ENCODE data around the gene FLYWCH1. TPM values are rescaled to one million over a fixed set of nuclear protein-coding genes. Genes with fewer than 3 reads are reported as not detected.

Gene FLYWCH1
- total RNA-seq, 1 experiment from 2014 or later, result 32.6 TPM

- CTCF ChIA-PET, result interaction anchor here (0.9 to 2.0 kb wide), 4 partner anchors 14 to 73 kb away, joined by 3 to 8 read pairs (median 3); no protein-coding TSS in a partner anchor
- no peak overlapping the region for H3K4me3 Mint-ChIP-seq
- H3K27me3 Mint-ChIP-seq (ENCODE audit: low read depth), result peaks cover 6% of the 10 kb centered on the region; the same call in 1 of the 2 replicates
- H3K4me1 Mint-ChIP-seq, result peaks cover 41% of the 10 kb centered on the region
- H3K9me3 Mint-ChIP-seq, result no peaks in the 10 kb centered on the region
- H3K27ac Mint-ChIP-seq, result no peak overlapping the region
- DNase-seq (ENCODE audit: low spot score) (no peak), ATAC-seq (no peak)
- TF ChIP-seq HMGA2 (CRISPR knock-in tag; IDR thresholded peaks at IDR 0.05) (no peak), ZNF671 (CRISPR knock-in tag; IDR thresholded peaks at IDR 0.05) (no peak), TCF7 (CRISPR knock-in tag; IDR thresholded peaks at IDR 0.05; ENCODE audit: low read depth) (no peak), ERG (CRISPR knock-in tag; IDR thresholded peaks at IDR 0.05) (no peak), NFYB (CRISPR knock-in tag; conservative IDR thresholded peaks at IDR 0.05; ENCODE audit: low read depth) (no peak), KAT7 (CRISPR knock-in tag; IDR thresholded peaks at IDR 0.05; ENCODE audit: borderline replicate concordance) (no peak), ZNF512 (CRISPR knock-in tag; IDR thresholded peaks at IDR 0.05; ENCODE audit: borderline replicate concordance) (no peak), IRF2 (CRISPR knock-in tag; IDR thresholded peaks at IDR 0.05; ENCODE audit: borderline replicate concordance, low read depth) (no peak), ZNF219 (CRISPR knock-in tag; IDR thresholded peaks at IDR 0.05; ENCODE audit: borderline replicate concordance) (no peak), RELA (CRISPR knock-in tag; IDR thresholded peaks at IDR 0.05; ENCODE audit: borderline replicate concordance) (no peak), USF1 (CRISPR knock-in tag; IDR thresholded peaks at IDR 0.05) (no peak)
- POLR2A ChIA-PET, result no interaction called here
- no peaks in the 10 kb centered on the region for H3K36me3 Mint-ChIP-seq
Observed at GRCh38 chr16:2985893-2986355, 74.2 kb downstream of the FLYWCH1 start.

GRCh38 chr16:2986623-2987188 is 75.0 kb downstream of the FLYWCH1 start:
- H3K4me1 Mint-ChIP-seq, result peaks cover 33% of the 10 kb centered on the region
- H3K36me3 Mint-ChIP-seq, result no peaks in the 10 kb centered on the region
- no peaks in the 10 kb centered on the region for H3K9me3 Mint-ChIP-seq
- H3K27me3 Mint-ChIP-seq (ENCODE audit: low read depth), result peaks cover 6% of the 10 kb centered on the region; the same call in 1 of the 2 replicates
- TF ChIP-seq NFATC4 (CRISPR knock-in tag; IDR thresholded peaks at IDR 0.05), result no peak
- TF ChIP-seq MAX (CRISPR knock-in tag; IDR thresholded peaks at IDR 0.05), result no peak
- H3K27ac Mint-ChIP-seq, result no peak overlapping the region
- ATAC-seq (no peak), DNase-seq (ENCODE audit: low spot score) (no peak)
- ChIA-PET CTCF (interaction anchor here (1.8 to 2.0 kb wide), 2 partner anchors 16 to 73 kb away, joined by 6 to 8 read pairs; no protein-coding TSS in a partner anchor), POLR2A (no interaction called here)
- no peak overlapping the region for H3K4me3 Mint-ChIP-seq

- DNase-seq (ENCODE audit: low spot score) (no peak), ATAC-seq (no peak)
- Mint-ChIP-seq H3K4me1 (peaks cover 28% of the 10 kb centered on the region), H3K4me3 (no peak overlapping the region), H3K27ac (no peak overlapping the region), H3K9me3 (no peaks in the 10 kb centered on the region), H3K27me3 (ENCODE audit: low read depth) (peaks cover 6% of the 10 kb centered on the region; the same call in 1 of the 2 replicates), H3K36me3 (no peaks in the 10 kb centered on the region)
- ChIA-PET POLR2A (no interaction called here), CTCF (interaction anchor here (1.8 kb wide), 1 partner anchor 17 kb away, joined by 6 read pairs; no protein-coding TSS in a partner anchor)
- no peak for TF ChIP-seq HMGXB4 (CRISPR knock-in tag; IDR thresholded peaks at IDR 0.05)
- TF ChIP-seq GRHL2 (CRISPR knock-in tag; IDR thresholded peaks at IDR 0.05; ENCODE audit: insufficient replicate concordance, severe bottlenecking), result no peak
- TF ChIP-seq E2F5 (CRISPR knock-in tag; IDR thresholded peaks at IDR 0.05), result no peak
- no peak for TF ChIP-seq NR1H2 (CRISPR knock-in tag; IDR thresholded peaks at IDR 0.05)
- no peak for TF ChIP-seq ARID4B (CRISPR knock-in tag; IDR thresholded peaks at IDR 0.05; ENCODE audit: borderline replicate concordance)
- no peak for TF ChIP-seq E2F4 (CRISPR knock-in tag; IDR thresholded peaks at IDR 0.05; ENCODE audit: borderline replicate concordance, low read depth)
Observed at GRCh38 chr16:2987286-2987685, 75.6 kb downstream of the FLYWCH1 start.

Data from WTC11 (cell line).